PFSK-1 (cell line): Measurements from ENCODE around the gene SMIM44.

Experiments used
- FOXP2 ChIP-seq: optimal IDR thresholded peaks from 2 replicates; pipeline ENCODE3; 2011; ENCODE audit warnings: borderline replicate concordance, control low read depth, inconsistent platforms; ENCODE audit not compliant: insufficient read depth; ENCODE audit errors: extremely low read length, extremely low read depth
- POLR2AphosphoS5 ChIP-seq: IDR thresholded peaks from 2 replicates; pipeline ENCODE4 v1.6.1; 2012; ENCODE audit warnings: low read depth, mild to moderate bottlenecking, control low read depth, low read length, moderate library complexity
- REST ChIP-seq, 2 experiments: IDR thresholded peaks; 2 replicates each; pipeline versions ENCODE4 v1.6.1 to v1.8.0; 2011 to 2012; ENCODE audit warnings: low read depth in 2 of 2, low read length in 2 of 2, control low read depth in 1 of 2, inconsistent platforms in 1 of 2, mild to moderate bottlenecking in 1 of 2, moderate library complexity in 1 of 2; ENCODE audit not compliant: insufficient read depth in 1 of 2
- SIN3A ChIP-seq: IDR thresholded peaks from 2 replicates; pipeline ENCODE4 v1.6.1; 2012; ENCODE audit warnings: mild to moderate bottlenecking, low read length, moderate library complexity, borderline replicate concordance; ENCODE audit not compliant: insufficient read depth
- TAF1 ChIP-seq: IDR thresholded peaks from 2 replicates; pipeline ENCODE4 v1.6.1; 2012; ENCODE audit warnings: low read length, control low read depth, borderline replicate concordance; ENCODE audit not compliant: insufficient read depth

Gene SMIM44

GRCh38 chr19:3462991-3463713 is 20.1 kb downstream of the SMIM44 start:
- TF ChIP-seq POLR2AphosphoS5 (no peak), SIN3A (no peak), FOXP2 (no peak), REST (IDR thresholded peaks at IDR 0.05; ENCODE audit: insufficient read depth in 1 of 2, low read depth in 2 of 2, low read length in 2 of 2) (no peak), TAF1 (no peak)

GRCh38 chr19:3459965-3460582 is 23.2 kb downstream of the SMIM44 start:
- TF ChIP-seq FOXP2 (no peak), TAF1 (no peak), REST (IDR thresholded peaks at IDR 0.05; ENCODE audit: insufficient read depth in 1 of 2, low read depth in 2 of 2, low read length in 2 of 2) (no peak), SIN3A (no peak), POLR2AphosphoS5 (no peak)

GRCh38 chr19:3459089-3459881 is 24.0 kb downstream of the SMIM44 start:
- TF ChIP-seq TAF1 (no peak), FOXP2 (peak; percentile 77), POLR2AphosphoS5 (no peak; the same call in none of the 2 replicates), SIN3A (0 out of 2 replicates have a peak, but pooled peaks have one; percentile 16), REST (IDR thresholded peaks at IDR 0.05; ENCODE audit: insufficient read depth in 1 of 2, low read depth in 2 of 2, low read length in 2 of 2) (no peak)

DNA sequence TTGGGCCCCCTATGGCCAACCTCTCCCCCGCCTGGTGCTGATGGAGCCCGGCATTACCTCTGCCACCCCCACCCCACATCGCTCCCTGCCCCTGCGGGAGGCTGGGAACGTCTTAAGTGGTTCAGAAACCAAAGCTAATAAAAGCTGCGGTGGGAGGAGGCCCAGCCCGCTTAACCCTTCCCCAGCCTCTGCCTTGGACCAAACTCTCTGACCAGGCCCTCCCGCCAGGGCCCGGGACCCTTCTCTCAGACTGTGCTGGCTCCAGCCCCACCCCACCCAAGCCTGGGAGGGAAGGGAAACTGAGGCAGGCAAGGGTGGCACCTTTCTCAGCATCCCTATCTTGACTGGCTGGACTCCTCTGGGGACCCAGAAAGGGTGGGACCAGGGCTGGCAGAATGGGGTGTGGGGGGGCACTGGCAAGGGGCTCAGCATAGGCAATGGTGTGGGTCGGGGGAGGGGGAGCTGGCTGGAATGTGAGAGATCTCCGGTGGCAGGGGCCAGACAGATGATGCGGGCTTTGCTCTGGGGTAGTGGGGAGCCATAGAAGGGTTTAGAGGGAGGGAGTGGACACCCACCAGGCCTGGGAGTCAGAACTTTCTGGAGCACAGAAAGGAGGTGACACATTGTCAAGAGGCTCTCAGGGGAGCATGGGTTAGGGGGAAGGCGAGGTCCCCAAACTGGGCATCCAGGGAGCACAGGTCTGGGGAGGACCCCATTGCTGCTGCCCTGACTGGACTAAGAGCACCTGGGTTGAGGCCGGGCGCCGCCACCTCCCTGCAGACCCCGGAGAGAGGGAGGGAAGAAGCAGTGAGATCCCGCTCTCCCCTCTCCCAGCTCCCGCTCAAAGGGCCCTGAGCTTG is 24.8 kb downstream of the SMIM44 start:
- TF ChIP-seq REST (IDR thresholded peaks at IDR 0.05; ENCODE audit: insufficient read depth in 1 of 2, low read depth in 2 of 2, low read length in 2 of 2) (no peak), SIN3A (no peak), POLR2AphosphoS5 (no peak), FOXP2 (no peak), TAF1 (no peak)
